Endothelial cell of umbilical vein (primary cell): ENCODE results near the gene NAA16. TPM values are rescaled to one million over a fixed set of nuclear protein-coding genes. Genes with fewer than 3 reads are reported as not detected.

Source experiments
- BruUV-seq: library from RNA; stranded (reverse); fragments of 400-500 nt; replicated peaks from 2 replicates; lab custom pipeline; 2021; lab: Mats Ljungman, UMichigan
- CTCF ChIA-PET: fragments of 300-600, 350-600 bp; sonication (Branson Sonifier 250); formaldehyde crosslinking; loops from one replicate; lab custom pipeline; 2021; ENCODE audit warnings: antibody characterized with exemption, inconsistent platforms; lab: Charles Lee
- POLR2A ChIA-PET: fragments of 300-600, 350-600 bp; sonication (Branson Sonifier 250); formaldehyde crosslinking; loops from one replicate; lab custom pipeline; 2021; ENCODE audit warnings: antibody characterized with exemption, inconsistent platforms; lab: Charles Lee
- DNase-seq: peaks from one replicate; pipeline ENCODE4 v3.0.0-alpha.2; 2011; ENCODE audit warnings: low read depth, low spot score
- FAIRE-seq: peaks from 2 replicates; lab custom pipeline; 2011; peaks lifted over from hg19 to GRCh38; lab: Jason Lieb, UNC
- H2AFZ ChIP-seq: 2 replicates; pipeline ENCODE4 v1.6.0; 2012; ENCODE audit warnings: low read depth, low read length, control low read depth, inconsistent platforms
- H3K27ac ChIP-seq: 2 replicates; pipeline ENCODE4 v1.5.1; 2011; ENCODE audit warnings: low read depth, mild to moderate bottlenecking, control low read depth, low read length, moderate library complexity; ENCODE audit not compliant: insufficient read depth
- H3K27me3 ChIP-seq, 2 experiments: 2 replicates each; pipeline versions ENCODE4 v1.6.0 to v1.6.1; 2011; ENCODE audit warnings: low read length in 2 of 2, mixed read lengths in 1 of 2; ENCODE audit not compliant: control insufficient read depth in 2 of 2, insufficient read depth in 2 of 2
- H3K36me3 ChIP-seq, 2 experiments: 2 replicates in 1 of 2; 3 replicates in 1 of 2; pipeline ENCODE4 v1.5.1; 2011; ENCODE audit warnings: low read length in 2 of 2, mild to moderate bottlenecking in 1 of 2, moderate library complexity in 1 of 2; ENCODE audit not compliant: control insufficient read depth in 2 of 2, insufficient read depth in 2 of 2; ENCODE audit errors: extremely low read depth in 1 of 2
- H3K4me1 ChIP-seq: 3 replicates; pipeline ENCODE4 v1.5.1; 2011; ENCODE audit warnings: mild to moderate bottlenecking, low read length; ENCODE audit not compliant: control insufficient read depth, insufficient read depth; ENCODE audit errors: extremely low read depth
- H3K4me2 ChIP-seq: 2 replicates; pipeline ENCODE4 v1.6.1; 2011; ENCODE audit warnings: low read length, control low read depth, mixed read lengths; ENCODE audit not compliant: insufficient read depth
- H3K4me3 ChIP-seq, 3 experiments: fragments of 200-600 bp in 1 of 3; sonication (generic), shearing (Covaris generic) in 1 of 3; replicated peaks in 1 of 3; 2 replicates each; pipeline ENCODE4 v1.5.1; 2011 to 2016; ENCODE audit warnings: control low read depth in 3 of 3, low read length in 3 of 3, mild to moderate bottlenecking in 2 of 3, inconsistent platforms in 1 of 3, low read depth in 1 of 3, moderate library complexity in 1 of 3; ENCODE audit not compliant: insufficient read depth in 1 of 3
- H3K79me2 ChIP-seq: 2 replicates; pipeline ENCODE4 v1.6.0; 2012; ENCODE audit warnings: low read length, inconsistent platforms; ENCODE audit not compliant: control insufficient read depth, insufficient read depth
- H3K9ac ChIP-seq: replicated peaks from 2 replicates; pipeline ENCODE3; 2011; ENCODE audit warnings: low read length, control low read depth; ENCODE audit not compliant: insufficient read depth; ENCODE audit errors: extremely low read depth
- H3K9me1 ChIP-seq: replicated peaks from 3 replicates; pipeline ENCODE4 v1.6.0; 2011; ENCODE audit warnings: mild to moderate bottlenecking, low read length; ENCODE audit not compliant: control insufficient read depth, insufficient read depth; ENCODE audit errors: extremely low read depth
- H3K9me3 ChIP-seq: replicated peaks from 2 replicates; pipeline ENCODE4 v1.5.1; 2012; ENCODE audit warnings: low read length, inconsistent platforms; ENCODE audit not compliant: control insufficient read depth, insufficient read depth
- H4K20me1 ChIP-seq: replicated peaks from 2 replicates; pipeline ENCODE3; 2011; ENCODE audit warnings: mild to moderate bottlenecking, low read length; ENCODE audit not compliant: control insufficient read depth, insufficient read depth; ENCODE audit errors: extremely low read depth
- EZH2 ChIP-seq: IDR thresholded peaks from 2 replicates; pipeline ENCODE4 v1.6.1; 2012; ENCODE audit warnings: borderline replicate concordance, low read depth, mild to moderate bottlenecking, moderate library complexity, low read length, inconsistent platforms; ENCODE audit not compliant: severe bottlenecking
- FOS ChIP-seq: IDR thresholded peaks from 2 replicates; pipeline ENCODE4 v1.6.1; 2011; ENCODE audit warnings: mild to moderate bottlenecking, low read length, moderate library complexity, borderline replicate concordance; ENCODE audit not compliant: insufficient read depth
- JUN ChIP-seq: IDR thresholded peaks from 2 replicates; pipeline ENCODE4 v1.6.1; 2011; ENCODE audit warnings: borderline replicate concordance, low read depth; ENCODE audit not compliant: insufficient read length, insufficient read depth
- MAX ChIP-seq: IDR thresholded peaks from 2 replicates; pipeline ENCODE4 v1.6.1; 2011; ENCODE audit not compliant: insufficient read depth, insufficient read length
- MYC ChIP-seq: IDR thresholded peaks from one replicate; pipeline ENCODE4 v1.6.1; 2011; ENCODE audit warnings: mild to moderate bottlenecking, low read depth, low read length
- POLR2A ChIP-seq: IDR thresholded peaks from 2 replicates; pipeline ENCODE4 v1.6.1; 2012; ENCODE audit warnings: low read depth, mild to moderate bottlenecking, control low read depth, low read length
- POLR2AphosphoS5 ChIP-seq: IDR thresholded peaks from 2 replicates; pipeline ENCODE4 v1.6.1; 2012; ENCODE audit warnings: low read depth, mild to moderate bottlenecking, control low read depth, low read length, moderate library complexity; ENCODE audit not compliant: insufficient read depth
- dilution Hi-C: fragments of 300-500 bp; cut with MboI; formaldehyde crosslinking; loops from one replicate; pipeline ENCODE4 v1.15.0; 2019; ENCODE audit warnings: low sequenced_read_pairs; ENCODE audit not compliant: extremely low pct_ligation_motif_present
- intact Hi-C: fragments of 100-400 bp; cut with micrococcal nuclease; formaldehyde crosslinking; loops from one replicate; pipeline ENCODE4 v1.10.0; 2022
- polyA plus RNA-seq, 4 experiments: library from polyadenylated mRNA; depleted of rRNA in 3 of 4; stranded (reverse) in 3 of 4; unstranded in 1 of 4; fragments of >200 nt; gene quantifications; 2 replicates each; pipeline versions ENCODE4 v1.2.1 to v1.2.3, GENCODE V29; 2011 to 2012; ENCODE audit warnings: missing spikeins in 1 of 4
- total RNA-seq: library from RNA; stranded (reverse); gene quantifications from 2 replicates; pipeline ENCODE4 v1.2.3, GENCODE V29; 2021

The NAA16 gene
- total and polyA plus RNA-seq, 2 donors (not counting 3 experiments of a cell fraction or from before 2014, with no cell fraction given), result 8.6 to 26.1 TPM

DNA sequence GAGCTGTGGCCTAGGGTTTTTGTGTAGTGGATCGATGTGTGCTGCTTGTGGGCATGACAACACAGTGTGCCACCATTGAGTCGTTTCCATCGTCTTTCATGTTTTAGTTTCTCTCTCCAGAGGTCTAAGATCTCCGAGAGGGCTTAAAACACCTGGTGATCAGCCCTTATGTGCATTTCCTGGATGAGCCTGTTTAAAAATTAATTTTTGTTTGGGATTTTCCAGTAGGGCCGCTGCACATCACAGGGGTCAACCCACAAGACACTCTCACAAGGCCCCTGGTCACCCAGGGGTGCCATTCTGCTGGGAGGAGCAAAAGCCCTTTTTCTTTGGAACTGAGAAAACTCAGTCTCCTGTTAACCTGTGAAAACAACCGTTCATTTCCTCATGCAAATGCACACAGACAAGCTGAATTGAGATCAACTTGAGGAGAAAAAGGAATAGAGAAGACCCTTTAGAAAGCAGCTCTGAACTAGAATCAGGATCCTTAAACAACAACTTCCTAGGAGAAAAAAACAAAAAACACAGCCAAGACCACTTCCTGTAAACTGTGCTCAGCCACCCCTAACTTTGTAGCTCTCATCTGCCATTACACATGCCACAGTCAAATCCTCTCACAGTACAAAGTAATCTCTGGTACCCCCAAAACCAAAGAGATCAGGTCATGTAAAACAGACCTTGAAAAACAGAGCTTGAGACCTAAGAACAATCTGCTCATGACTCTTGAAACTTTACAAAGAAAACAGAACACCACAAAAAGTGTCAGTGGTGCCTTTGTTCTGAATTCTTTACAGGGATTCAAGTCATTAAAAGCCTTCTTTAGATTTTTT, 39.4 kb upstream of the NAA16 start:
- BruUV-seq, result no TSS peak
- Histone ChIP-seq H3K4me2 (no peak overlapping the region), H3K4me3 (no peak overlapping the region), H3K4me1 (no peaks in the 10 kb centered on the region), H4K20me1 (no peaks in the 10 kb centered on the region), H3K9me1 (no peaks in the 10 kb centered on the region), H3K27ac (no peak overlapping the region), H2AFZ (no peak overlapping the region), H3K79me2 (no peaks in the 10 kb centered on the region), H3K27me3 (no peaks in the 10 kb centered on the region), H3K9me3 (no peaks in the 10 kb centered on the region), H3K36me3 (no peaks in the 10 kb centered on the region), H3K9ac (no peak overlapping the region)
- DNase-seq (no peak), FAIRE-seq (no peak)
- dilution Hi-C loops (no loop called here), intact Hi-C loops (no loop called here)
- ChIA-PET CTCF (no interaction called here), POLR2A (no interaction called here)
- TF ChIP-seq JUN (no peak), POLR2A (no peak), MYC (no peak), EZH2 (no peak), FOS (no peak), POLR2AphosphoS5 (no peak), MAX (no peak)
